ENCODE measurements around the gene APOL6. TPM values are rescaled to one million over a fixed set of nuclear protein-coding genes. Genes with fewer than 3 reads are reported as not detected.

The APOL6 gene
- total RNA-seq, 1 donor from 2014 or later, result 6.4 TPM

- no peaks in the 10 kb centered on the region for H3K27me3 ChIP-seq
- intact Hi-C loops (cut with DNase I), result no loop called here
- TF ChIP-seq, protein P1, sequence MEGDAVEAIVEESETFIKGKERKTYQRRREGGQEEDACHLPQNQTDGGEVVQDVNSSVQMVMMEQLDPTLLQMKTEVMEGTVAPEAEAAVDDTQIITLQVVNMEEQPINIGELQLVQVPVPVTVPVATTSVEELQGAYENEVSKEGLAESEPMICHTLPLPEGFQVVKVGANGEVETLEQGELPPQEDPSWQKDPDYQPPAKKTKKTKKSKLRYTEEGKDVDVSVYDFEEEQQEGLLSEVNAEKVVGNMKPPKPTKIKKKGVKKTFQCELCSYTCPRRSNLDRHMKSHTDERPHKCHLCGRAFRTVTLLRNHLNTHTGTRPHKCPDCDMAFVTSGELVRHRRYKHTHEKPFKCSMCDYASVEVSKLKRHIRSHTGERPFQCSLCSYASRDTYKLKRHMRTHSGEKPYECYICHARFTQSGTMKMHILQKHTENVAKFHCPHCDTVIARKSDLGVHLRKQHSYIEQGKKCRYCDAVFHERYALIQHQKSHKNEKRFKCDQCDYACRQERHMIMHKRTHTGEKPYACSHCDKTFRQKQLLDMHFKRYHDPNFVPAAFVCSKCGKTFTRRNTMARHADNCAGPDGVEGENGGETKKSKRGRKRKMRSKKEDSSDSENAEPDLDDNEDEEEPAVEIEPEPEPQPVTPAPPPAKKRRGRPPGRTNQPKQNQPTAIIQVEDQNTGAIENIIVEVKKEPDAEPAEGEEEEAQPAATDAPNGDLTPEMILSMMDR (IDR thresholded peaks at IDR 0.05), result no peak
Measured at GRCh38 chr22:35684732-35685131, 36.5 kb downstream of the APOL6 start.

GRCh38 chr22:35685731-35686130 lies 37.5 kb downstream of the APOL6 start:
- no peak for DNase-seq (ENCODE audit: low spot score in 2 of 2)
- Histone ChIP-seq H3K4me3 (no peak overlapping the region), H3K36me3 (no peaks in the 10 kb centered on the region), H3K27me3 (no peaks in the 10 kb centered on the region), H3K9me3 (peaks cover 0 to 4% of the 10 kb centered on the region in 2 donors), H3K27ac (no peak overlapping the region), H3K4me1 (no peaks in the 10 kb centered on the region)
- TF ChIP-seq, protein P1 (IDR thresholded peaks at IDR 0.05), result no peak
- intact Hi-C loops (cut with DNase I), result no loop called here

More at GRCh38 chr22:35684732-35685131, 36.5 kb downstream of the APOL6 start:
- Histone ChIP-seq H3K36me3 (no peaks in the 10 kb centered on the region), H3K4me1 (no peaks in the 10 kb centered on the region), H3K4me3 (no peak overlapping the region), H3K27ac (no peak overlapping the region), H3K9me3 (peaks cover 0 to 4% of the 10 kb centered on the region in 2 donors)
- DNase-seq (ENCODE audit: low spot score in 2 of 2), result no peak

GRCh38 chr22:35686298-35686697 lies 38.1 kb downstream of the APOL6 start:
- TF ChIP-seq, protein P1 (IDR thresholded peaks at IDR 0.05), result no peak
- no peaks in the 10 kb centered on the region for H3K27me3 ChIP-seq
- no peaks in the 10 kb centered on the region for H3K36me3 ChIP-seq
- H3K27ac ChIP-seq, result no peak overlapping the region
- peaks cover 0 to 4% of the 10 kb centered on the region in 2 donors for H3K9me3 ChIP-seq
- DNase-seq (ENCODE audit: low spot score in 2 of 2), result no peak
- H3K4me3 ChIP-seq, result no peak overlapping the region
- intact Hi-C loops (cut with DNase I), result no loop called here
- H3K4me1 ChIP-seq, result no peaks in the 10 kb centered on the region

- TF ChIP-seq, protein P1 (IDR thresholded peaks at IDR 0.05), result no peak
- no peaks in the 10 kb centered on the region for H3K9me3 ChIP-seq
- intact Hi-C loops (cut with DNase I), result no loop called here
- no peak overlapping the region for H3K27ac ChIP-seq
- H3K27me3 ChIP-seq, result no peaks in the 10 kb centered on the region
- H3K4me1 ChIP-seq, result no peaks in the 10 kb centered on the region
- no peak overlapping the region for H3K4me3 ChIP-seq
- no peaks in the 10 kb centered on the region for H3K36me3 ChIP-seq
- DNase-seq (ENCODE audit: low spot score in 2 of 2), result no peak
Measured at GRCh38 chr22:35687461-35687860, 39.2 kb downstream of the APOL6 start.

GRCh38 chr22:35688913-35689675 lies 40.8 kb downstream of the APOL6 start:
- TF ChIP-seq, protein P1 (IDR thresholded peaks at IDR 0.05), result no peak
- no peak overlapping the region for H3K4me3 ChIP-seq

More at GRCh38 chr22:35688913-35689675, 40.8 kb downstream of the APOL6 start:
- intact Hi-C loops (cut with DNase I), result no loop called here
- DNase-seq (ENCODE audit: low spot score in 2 of 2), result no peak
- no peaks in the 10 kb centered on the region for H3K36me3 ChIP-seq
- no peaks in the 10 kb centered on the region for H3K27me3 ChIP-seq
- H3K9me3 ChIP-seq, result no peaks in the 10 kb centered on the region
- no peak overlapping the region for H3K27ac ChIP-seq
- H3K4me1 ChIP-seq, result no peaks in the 10 kb centered on the region

Measured in ascending aorta (tissue), 2 donors.